IPS DF 6.9 (cell line): ENCODE results near the gene ZFP36L2.

Experiments
- DNase-seq: peaks from one replicate; pipeline ENCODE4 v3.0.0-alpha.2; 2013; ENCODE audit warnings: low read depth, low spot score
- H3K27ac ChIP-seq: one replicate; pipeline ENCODE4 v1.5.1; 2013; ENCODE audit warnings: low read length, control low read depth
- H3K27me3 ChIP-seq: 2 replicates; pipeline ENCODE4 v1.6.1; 2013; ENCODE audit warnings: mild to moderate bottlenecking, low read length; ENCODE audit not compliant: control insufficient read depth, insufficient read depth
- H3K36me3 ChIP-seq: 2 replicates; pipeline ENCODE4 v1.6.1; 2013; ENCODE audit warnings: low read length; ENCODE audit not compliant: control insufficient read depth, insufficient read depth
- H3K4me1 ChIP-seq: 2 replicates; pipeline ENCODE4 v1.6.1; 2013; ENCODE audit warnings: low read length; ENCODE audit not compliant: control insufficient read depth, insufficient read depth
- H3K4me3 ChIP-seq: 2 replicates; pipeline ENCODE4 v1.5.1; 2013; ENCODE audit warnings: mild to moderate bottlenecking, low read length
- H3K9me3 ChIP-seq: 2 replicates; pipeline ENCODE4 v1.6.1; 2013; ENCODE audit warnings: low read length, inconsistent platforms; ENCODE audit not compliant: control insufficient read depth, insufficient read depth
- WGBS: extraction: QIAGEN DNeasy Blood & Tissue Kit; methylation state at CpG from one replicate; pipeline ENCODE4 v1.1.7; 2013; ENCODE audit warnings: mixed read lengths, missing lambda C conversion rate; ENCODE audit not compliant: insufficient read length, insufficient coverage; 5-methylcytosine and 5-hydroxymethylcytosine counted together

The ZFP36L2 gene

GRCh38 chr2:43217228-43218154, 8.9 kb downstream of the ZFP36L2 start:
- DNase-seq, result peak; percentile 90

GRCh38 chr2:43216629-43217028, 9.8 kb downstream of the ZFP36L2 start:
- no peak overlapping the region for H3K4me3 ChIP-seq
- no peak for DNase-seq
- no peak overlapping the region for H3K27ac ChIP-seq
- H3K36me3 ChIP-seq, result no peaks in the 10 kb centered on the region
- peaks cover 12% of the 10 kb centered on the region for H3K4me1 ChIP-seq
- H3K27me3 ChIP-seq, result no peaks in the 10 kb centered on the region
- H3K9me3 ChIP-seq, result no peaks in the 10 kb centered on the region
- WGBS, result no CpG with 5 or more reads among the region's 8 CpGs

More at GRCh38 chr2:43217228-43218154, 8.9 kb downstream of the ZFP36L2 start:
- no peaks in the 10 kb centered on the region for H3K36me3 ChIP-seq
- H3K4me3 ChIP-seq, result no peak overlapping the region
- no peaks in the 10 kb centered on the region for H3K9me3 ChIP-seq
- no CpG with 5 or more reads among the region's 11 CpGs for WGBS
- no peaks in the 10 kb centered on the region for H3K27me3 ChIP-seq
- H3K27ac ChIP-seq, result peak overlapping the region; percentile 7
- peaks cover 12% of the 10 kb centered on the region for H3K4me1 ChIP-seq

GRCh38 chr2:43215673-43216255, 10.6 kb downstream of the ZFP36L2 start:
- no peak overlapping the region for H3K27ac ChIP-seq
- no peaks in the 10 kb centered on the region for H3K9me3 ChIP-seq
- H3K27me3 ChIP-seq, result no peaks in the 10 kb centered on the region
- no peak for DNase-seq
- no CpG with 5 or more reads among the region's 6 CpGs for WGBS
- H3K4me1 ChIP-seq, result peaks cover 12% of the 10 kb centered on the region
- H3K36me3 ChIP-seq, result no peaks in the 10 kb centered on the region
- H3K4me3 ChIP-seq, result no peak overlapping the region

- Histone ChIP-seq H3K36me3 (no peaks in the 10 kb centered on the region), H3K27me3 (no peaks in the 10 kb centered on the region), H3K4me1 (peaks cover 10% of the 10 kb centered on the region), H3K4me3 (no peak overlapping the region), H3K9me3 (no peaks in the 10 kb centered on the region), H3K27ac (no peak overlapping the region)
- no peak for DNase-seq
- WGBS, result no CpG with 5 or more reads among the region's 5 CpGs
Measured at GRCh38 chr2:43214253-43214652, 12.2 kb downstream of the ZFP36L2 start.

- no peak for DNase-seq
- no CpG with 5 or more reads among the region's 3 CpGs for WGBS
- H3K4me1 ChIP-seq, result peaks cover 5% of the 10 kb centered on the region; the same call in 1 of the 2 replicates
- H3K27ac ChIP-seq, result no peak overlapping the region
- no peaks in the 10 kb centered on the region for H3K36me3 ChIP-seq
- H3K4me3 ChIP-seq, result no peak overlapping the region
- no peaks in the 10 kb centered on the region for H3K9me3 ChIP-seq
- H3K27me3 ChIP-seq, result no peaks in the 10 kb centered on the region
Measured at GRCh38 chr2:43212931-43213330, 13.5 kb downstream of the ZFP36L2 start.

GRCh38 chr2:43212216-43212835, 14.1 kb downstream of the ZFP36L2 start:
- Histone ChIP-seq H3K27ac (no peak overlapping the region), H3K4me3 (no peak overlapping the region), H3K4me1 (0 out of 2 replicates have a peak, but pooled peaks cover 3% of the 10 kb centered on the region), H3K27me3 (no peaks in the 10 kb centered on the region), H3K9me3 (no peaks in the 10 kb centered on the region), H3K36me3 (no peaks in the 10 kb centered on the region)
- no CpG with 5 or more reads among the region's 11 CpGs for WGBS
- no peak for DNase-seq

- Histone ChIP-seq H3K4me1 (0 out of 2 replicates have a peak, but pooled peaks cover 3% of the 10 kb centered on the region), H3K36me3 (no peaks in the 10 kb centered on the region), H3K27me3 (no peaks in the 10 kb centered on the region), H3K9me3 (no peaks in the 10 kb centered on the region), H3K4me3 (no peak overlapping the region), H3K27ac (no peak overlapping the region)
- no peak for DNase-seq
- WGBS, result no CpG with 5 or more reads among the region's 23 CpGs
Measured at GRCh38 chr2:43210467-43211303, 15.7 kb downstream of the ZFP36L2 start.

- no CpG with 5 or more reads among the region's 6 CpGs for WGBS
- H3K4me1 ChIP-seq, result 0 out of 2 replicates have a peak, but pooled peaks cover 3% of the 10 kb centered on the region
- no peaks in the 10 kb centered on the region for H3K9me3 ChIP-seq
- H3K36me3 ChIP-seq, result no peaks in the 10 kb centered on the region
- no peak for DNase-seq
- no peak overlapping the region for H3K27ac ChIP-seq
- no peaks in the 10 kb centered on the region for H3K27me3 ChIP-seq
- H3K4me3 ChIP-seq, result no peak overlapping the region
Measured at GRCh38 chr2:43210125-43210466, 16.3 kb downstream of the ZFP36L2 start.

- Histone ChIP-seq H3K27ac (no peak overlapping the region), H3K27me3 (no peaks in the 10 kb centered on the region), H3K36me3 (no peaks in the 10 kb centered on the region), H3K4me1 (0 out of 2 replicates have a peak, but pooled peaks cover 2% of the 10 kb centered on the region), H3K9me3 (no peaks in the 10 kb centered on the region), H3K4me3 (no peak overlapping the region)
- WGBS, result no CpG with 5 or more reads among the region's 5 CpGs
- DNase-seq, result no peak
Measured at GRCh38 chr2:43209204-43209717, 17.1 kb downstream of the ZFP36L2 start.
